ENCODE results near the gene NUMBL.
"Not testable (repeated sequence)": the region's sequence is repeated elsewhere in the genome, so short reads cannot be mapped to it uniquely, and the experiment has no call there.

NUMBL gene

GRCh38 chr19:40629346-40629745 is 61.1 kb downstream of the NUMBL start:
- H3K27me3 Mint-ChIP-seq (ENCODE audit: low read depth), result peaks cover 9% of the 10 kb centered on the region
- peak overlapping the region in 1 of 3 experiments; percentile 8 for H3K27ac Mint-ChIP-seq
- no peak for TF ChIP-seq CTCF (IDR thresholded peaks at IDR 0.05; ENCODE audit: unreplicated experiment in 3 of 3)
- peaks cover 20% of the 10 kb centered on the region for H3K4me1 Mint-ChIP-seq
- H3K4me3 Mint-ChIP-seq, result no peak overlapping the region
- peaks cover 46% of the 10 kb centered on the region for H3K36me3 Mint-ChIP-seq (ENCODE audit: low read depth)
- no peaks in the 10 kb centered on the region for H3K9me3 Mint-ChIP-seq

GRCh38 chr19:40627486-40628279 is 62.8 kb downstream of the NUMBL start:
- Mint-ChIP-seq H3K27me3 (ENCODE audit: low read depth) (peaks cover 3% of the 10 kb centered on the region), H3K9me3 (no peaks in the 10 kb centered on the region), H3K4me1 (peaks cover 17% of the 10 kb centered on the region), H3K4me3 (no peak overlapping the region), H3K27ac (no peak overlapping the region), H3K36me3 (ENCODE audit: low read depth) (peaks cover 60% of the 10 kb centered on the region)
- no peak for TF ChIP-seq CTCF (IDR thresholded peaks at IDR 0.05; ENCODE audit: unreplicated experiment in 3 of 3)

GRCh38 chr19:40626918-40627317 is 63.5 kb downstream of the NUMBL start:
- Mint-ChIP-seq H3K27ac (no peak overlapping the region), H3K27me3 (ENCODE audit: low read depth) (peaks cover 2% of the 10 kb centered on the region), H3K4me1 (peaks cover 17% of the 10 kb centered on the region), H3K4me3 (no peak overlapping the region), H3K9me3 (no peaks in the 10 kb centered on the region), H3K36me3 (ENCODE audit: low read depth) (peaks cover 65% of the 10 kb centered on the region)
- no peak for TF ChIP-seq CTCF (IDR thresholded peaks at IDR 0.05; ENCODE audit: unreplicated experiment in 3 of 3)

GRCh38 chr19:40625406-40626120 is 64.9 kb downstream of the NUMBL start:
- Mint-ChIP-seq H3K4me1 (peaks cover 16% of the 10 kb centered on the region), H3K4me3 (no peak overlapping the region), H3K36me3 (ENCODE audit: low read depth) (peaks cover 72% of the 10 kb centered on the region), H3K9me3 (no peaks in the 10 kb centered on the region), H3K27me3 (ENCODE audit: low read depth) (no peaks in the 10 kb centered on the region), H3K27ac (no peak overlapping the region)
- TF ChIP-seq CTCF (IDR thresholded peaks at IDR 0.05; ENCODE audit: unreplicated experiment in 3 of 3), result no peak

- peak overlapping the region in 1 of 3 experiments; percentile 51 for H3K27ac Mint-ChIP-seq
- H3K27me3 Mint-ChIP-seq (ENCODE audit: low read depth); H3K4me3 Mint-ChIP-seq: not testable (repeated sequence)
Observed at GRCh38 chr19:40624369-40625153, 65.9 kb downstream of the NUMBL start.

More at GRCh38 chr19:40624369-40625153, 65.9 kb downstream of the NUMBL start:
- Mint-ChIP-seq H3K4me1 (peaks cover 13% of the 10 kb centered on the region), H3K36me3 (ENCODE audit: low read depth) (peaks cover 69% of the 10 kb centered on the region)
- H3K9me3 Mint-ChIP-seq, result not testable (repeated sequence)

Data from nephron (organoid).